Karpas-422 (cell line): ENCODE results near the gene MYLK. TPM values are rescaled to one million over a fixed set of nuclear protein-coding genes. Genes with fewer than 3 reads are reported as not detected.
"Not testable (repeated sequence)": the region's sequence is repeated elsewhere in the genome, so short reads cannot be mapped to it uniquely, and the experiment has no call there.

Experiments
- DNase-seq: peaks from one replicate; pipeline ENCODE4 v3.0.0-alpha.2; 2015
- H2AFZ ChIP-seq: fragments of 200-600 bp; sonication (generic); 2 replicates; pipeline ENCODE4 v1.6.1; 2014; ENCODE audit warnings: antibody characterized with exemption, low read length, mixed read lengths
- H3K27ac ChIP-seq: fragments of 200-600 bp; sonication (generic); 2 replicates; pipeline ENCODE4 v1.5.1; 2014; ENCODE audit warnings: mild to moderate bottlenecking, low read length, moderate library complexity
- H3K27me3 ChIP-seq: fragments of 200-600 bp; sonication (generic); 2 replicates; pipeline ENCODE4 v1.6.1; 2014; ENCODE audit warnings: low read length, mixed read lengths
- H3K36me3 ChIP-seq: fragments of 200-600 bp; sonication (generic); 2 replicates; pipeline ENCODE4 v1.6.1; 2014; ENCODE audit warnings: low read length, mixed read lengths; ENCODE audit not compliant: insufficient read depth
- H3K4me1 ChIP-seq: fragments of 200-600 bp; sonication (generic); 2 replicates; pipeline ENCODE4 v1.6.1; 2014; ENCODE audit warnings: mild to moderate bottlenecking, low read length, mixed read lengths
- H3K4me2 ChIP-seq: fragments of 200-600 bp; sonication (generic); 2 replicates; pipeline ENCODE4 v1.6.1; 2014; ENCODE audit warnings: low read length, low read depth, mild to moderate bottlenecking; ENCODE audit not compliant: poor library complexity, severe bottlenecking
- H3K4me3 ChIP-seq: fragments of 200-600 bp; sonication (generic); 2 replicates; pipeline ENCODE4 v1.5.1; 2014; ENCODE audit warnings: mild to moderate bottlenecking, antibody characterized with exemption, low read length, mixed read lengths
- H3K79me2 ChIP-seq: fragments of 200-600 bp; sonication (generic); 2 replicates; pipeline ENCODE4 v1.6.1; 2014; ENCODE audit warnings: mild to moderate bottlenecking, low read length, mixed read lengths
- H3K9ac ChIP-seq: fragments of 200-600 bp; sonication (generic); 2 replicates; pipeline ENCODE4 v1.6.0; 2014; ENCODE audit warnings: low read length
- H3K9me2 ChIP-seq: fragments of 200-600 bp; sonication (generic), shearing (Covaris generic); replicated peaks from 2 replicates; pipeline ENCODE4 v1.6.0; 2014; ENCODE audit warnings: mild to moderate bottlenecking, low read length, moderate library complexity; ENCODE audit not compliant: insufficient read depth
- H3K9me3 ChIP-seq: fragments of 300-700, 200-600 bp; sonication (generic); 2 replicates; pipeline ENCODE4 v1.6.1; 2014; ENCODE audit warnings: low read length, mixed read lengths
- H4K20me1 ChIP-seq: fragments of 200-600 bp; sonication (generic); 2 replicates; pipeline ENCODE4 v1.6.1; 2014; ENCODE audit warnings: mild to moderate bottlenecking, antibody characterized with exemption, low read length, low read depth; ENCODE audit not compliant: insufficient read depth
- total RNA-seq: library from RNA; depleted of rRNA; stranded (reverse); fragments of >200 nt; shearing (Covaris generic); gene quantifications from 2 replicates; pipeline ENCODE4 v1.2.3, GENCODE V29; 2014; ENCODE audit warnings: low replicate concordance

The MYLK gene
- total RNA-seq, 1 experiment from 2014 or later, result 0.63 TPM

DNA sequence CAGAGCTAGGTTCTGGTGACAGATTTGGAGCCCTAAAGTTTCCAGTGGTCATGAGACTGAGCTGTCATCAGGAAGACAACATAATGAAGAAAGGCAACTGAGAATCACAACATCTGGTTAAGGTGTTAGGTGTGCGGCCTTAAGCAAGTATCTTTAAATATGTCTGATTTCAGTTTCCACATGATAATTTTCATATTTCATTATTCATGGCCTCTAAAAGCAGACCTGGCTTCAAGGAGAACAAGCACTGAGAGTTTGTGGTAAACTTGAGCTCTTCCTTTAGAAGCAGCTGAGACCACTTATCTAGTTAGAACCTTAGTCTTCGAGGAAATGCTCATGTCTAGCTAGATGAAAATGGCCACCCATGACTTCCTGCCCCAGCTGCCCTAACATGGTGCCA, 25.7 kb upstream of the MYLK start:
- DNase-seq, result no peak
- Histone ChIP-seq H3K4me3 (no peak overlapping the region), H3K4me1 (no peaks in the 10 kb centered on the region), H3K9me2 (no peaks in the 10 kb centered on the region), H3K79me2 (no peaks in the 10 kb centered on the region), H3K4me2 (no peak overlapping the region), H3K36me3 (peaks cover 6% of the 10 kb centered on the region), H4K20me1 (no peaks in the 10 kb centered on the region), H3K9me3 (no peaks in the 10 kb centered on the region), H3K9ac (no peak overlapping the region), H2AFZ (no peak overlapping the region), H3K27me3 (no peaks in the 10 kb centered on the region), H3K27ac (no peak overlapping the region)

DNA sequence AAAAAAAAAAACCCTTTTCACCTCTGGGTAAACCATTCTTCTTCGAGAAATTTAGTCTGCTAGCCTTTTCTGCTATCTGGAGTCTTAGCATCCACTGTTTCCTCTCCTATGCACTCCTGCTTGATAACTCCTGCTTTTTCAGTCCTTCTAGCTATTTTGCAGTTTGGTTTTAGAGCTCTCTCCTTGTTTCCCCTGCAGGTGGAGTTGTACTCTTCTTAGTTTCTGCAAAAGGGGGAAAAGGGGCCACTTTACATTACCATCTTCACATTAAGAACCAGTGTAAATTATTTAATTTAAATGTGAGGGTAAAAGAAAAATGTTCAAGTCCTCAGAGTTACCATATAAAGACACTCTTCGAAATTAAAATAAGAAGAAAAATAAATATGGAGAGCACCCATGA, 23.6 kb upstream of the MYLK start:
- H3K9ac ChIP-seq, result no peak overlapping the region
- no peaks in the 10 kb centered on the region for H3K79me2 ChIP-seq
- H2AFZ ChIP-seq, result no peak overlapping the region
- H3K36me3 ChIP-seq, result no peaks in the 10 kb centered on the region
- H3K27me3 ChIP-seq, result no peaks in the 10 kb centered on the region
- H3K9me3 ChIP-seq, result no peaks in the 10 kb centered on the region
- H3K27ac ChIP-seq, result no peak overlapping the region
- no peak overlapping the region for H3K4me2 ChIP-seq
- H4K20me1 ChIP-seq, result no peaks in the 10 kb centered on the region
- peak; percentile 50 for DNase-seq
- no peaks in the 10 kb centered on the region for H3K4me1 ChIP-seq
- no peaks in the 10 kb centered on the region for H3K9me2 ChIP-seq
- no peak overlapping the region for H3K4me3 ChIP-seq

DNA sequence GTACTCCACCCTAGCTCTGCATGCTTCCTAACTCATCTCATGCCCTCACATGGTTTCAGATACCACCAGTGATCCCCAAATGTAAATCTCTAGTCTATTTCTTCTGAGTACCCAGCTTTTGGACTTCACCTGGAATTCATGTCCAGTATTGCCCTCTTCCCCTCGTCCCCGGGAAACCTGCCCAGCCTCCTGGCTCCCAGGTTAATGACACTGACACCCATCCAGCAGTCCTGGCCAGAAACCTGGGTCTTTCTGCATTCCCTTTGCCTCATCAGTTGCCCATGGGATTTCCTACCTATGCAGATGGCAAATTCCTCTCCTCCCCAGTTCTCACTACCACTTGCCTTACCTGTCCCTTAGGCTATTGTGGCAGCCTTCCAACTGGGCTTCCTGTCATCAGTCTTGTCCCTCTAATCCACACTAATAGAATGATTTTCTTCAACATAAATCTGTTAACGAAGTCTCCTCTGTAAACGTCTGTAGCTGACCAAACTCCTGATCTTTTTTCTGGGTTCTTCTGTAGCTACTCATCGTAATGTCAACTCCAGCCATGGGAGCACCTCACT, 15.3 kb upstream of the MYLK start:
- no peak for DNase-seq
- Histone ChIP-seq H3K27me3 (no peaks in the 10 kb centered on the region), H3K36me3 (no peaks in the 10 kb centered on the region), H4K20me1 (no peaks in the 10 kb centered on the region), H3K79me2 (no peaks in the 10 kb centered on the region), H3K27ac (no peak overlapping the region), H3K9me2 (no peaks in the 10 kb centered on the region), H2AFZ (no peak overlapping the region), H3K4me2 (no peak overlapping the region), H3K9ac (no peak overlapping the region), H3K9me3 (no peaks in the 10 kb centered on the region), H3K4me3 (no peak overlapping the region), H3K4me1 (no peaks in the 10 kb centered on the region)

DNA sequence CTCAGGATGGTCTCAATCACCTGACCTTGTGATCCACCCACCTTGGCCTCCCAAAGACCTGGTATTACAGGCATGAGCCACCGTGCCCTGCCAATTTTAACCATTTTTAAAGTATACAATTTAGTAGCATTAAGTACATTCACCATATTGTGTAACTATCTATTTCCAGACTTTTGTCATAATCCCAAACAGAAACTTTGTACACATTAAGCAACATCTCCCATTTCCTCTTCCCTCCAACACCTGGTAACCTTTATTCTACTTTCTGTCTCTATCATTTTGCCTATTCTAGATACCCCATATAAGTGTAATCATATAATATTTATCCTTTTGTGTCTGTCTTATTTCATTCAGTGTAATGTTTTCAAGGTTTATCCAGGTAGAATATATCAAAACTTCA, 8.9 kb upstream of the MYLK start:
- H3K27me3 ChIP-seq, result no peaks in the 10 kb centered on the region

DNA sequence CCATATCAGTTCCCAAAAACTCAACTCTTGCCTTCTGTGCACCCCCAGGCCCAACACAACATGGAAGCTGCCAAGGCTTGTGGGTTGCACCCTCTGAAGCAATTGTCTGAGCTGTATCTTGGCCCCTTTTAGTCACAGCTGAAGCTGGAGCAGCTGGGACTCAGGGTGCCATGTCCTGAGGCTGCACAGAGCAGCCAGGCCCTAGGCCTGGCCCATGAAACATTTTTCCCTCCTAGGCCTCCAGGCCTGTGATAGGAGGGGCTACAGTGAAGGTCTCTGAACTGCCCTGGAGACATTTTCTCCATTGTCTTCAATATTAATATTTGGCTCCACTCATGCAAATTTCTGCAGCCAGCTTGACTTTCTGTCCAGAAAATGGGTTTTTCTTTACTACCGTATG, 8.1 kb upstream of the MYLK start:
- Histone ChIP-seq H3K4me2 (no peak overlapping the region), H3K36me3 (no peaks in the 10 kb centered on the region), H3K79me2 (no peaks in the 10 kb centered on the region), H3K9me2 (no peaks in the 10 kb centered on the region), H3K9ac (no peak overlapping the region), H3K27me3 (no peaks in the 10 kb centered on the region), H4K20me1 (no peaks in the 10 kb centered on the region), H3K4me1 (no peaks in the 10 kb centered on the region), H3K4me3 (no peak overlapping the region), H3K9me3 (no peaks in the 10 kb centered on the region; the same call in 1 of the 2 replicates), H3K27ac (no peak overlapping the region), H2AFZ (no peak overlapping the region)
- no peak for DNase-seq

More for the DNA sequence above, 8.9 kb upstream of the MYLK start:
- Histone ChIP-seq H3K9me2 (no peaks in the 10 kb centered on the region), H3K9me3 (no peaks in the 10 kb centered on the region; the same call in 1 of the 2 replicates), H2AFZ (no peak overlapping the region), H3K79me2 (no peaks in the 10 kb centered on the region), H4K20me1 (no peaks in the 10 kb centered on the region), H3K27ac (no peak overlapping the region), H3K9ac (no peak overlapping the region), H3K4me1 (no peaks in the 10 kb centered on the region), H3K36me3 (no peaks in the 10 kb centered on the region), H3K4me2 (no peak overlapping the region), H3K4me3 (no peak overlapping the region)
- no peak for DNase-seq

DNA sequence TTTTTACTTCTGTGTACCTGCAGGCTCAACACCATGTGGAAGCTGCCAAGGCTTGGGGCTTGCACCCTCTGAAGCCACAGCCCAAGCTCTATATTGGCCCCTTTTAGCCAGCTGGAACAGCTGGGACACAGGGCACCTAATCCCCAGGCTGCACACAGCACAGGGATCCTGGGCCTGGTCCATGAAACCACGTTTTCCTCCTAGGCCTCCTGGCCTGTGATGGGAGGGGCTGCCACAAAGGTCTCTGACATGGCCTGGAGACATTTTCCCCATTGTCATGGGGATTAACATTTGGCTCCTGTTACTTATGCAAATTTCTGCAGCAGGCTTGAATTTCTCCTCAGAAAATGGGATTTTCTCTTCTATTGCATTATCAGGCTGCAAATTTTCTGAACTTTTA, 6.9 kb upstream of the MYLK start:
- not testable (repeated sequence) for H3K9me2 ChIP-seq, H3K4me1 ChIP-seq, H3K9me3 ChIP-seq, DNase-seq, H3K4me3 ChIP-seq, H4K20me1 ChIP-seq, H2AFZ ChIP-seq, H3K4me2 ChIP-seq, H3K27ac ChIP-seq, H3K9ac ChIP-seq, H3K79me2 ChIP-seq, H3K27me3 ChIP-seq, H3K36me3 ChIP-seq

DNA sequence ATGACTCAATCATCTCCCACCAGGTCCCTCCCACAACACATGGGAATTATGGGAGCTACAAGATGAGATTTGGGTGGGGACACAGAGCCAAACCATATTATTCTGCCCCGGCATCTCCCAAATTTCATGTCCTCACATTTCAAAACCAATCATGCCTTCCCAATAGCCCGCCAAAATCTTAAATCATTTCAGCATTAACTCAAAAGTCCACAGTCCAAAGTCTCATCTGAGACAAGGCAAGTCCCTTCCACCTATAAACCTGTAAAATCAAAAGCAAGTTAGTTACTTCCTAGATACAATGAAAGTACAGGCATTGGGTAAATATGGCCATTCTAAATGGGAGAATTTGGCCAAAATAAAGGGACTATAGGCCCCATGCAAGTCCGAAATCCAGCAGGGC, 6.0 kb upstream of the MYLK start:
- not testable (repeated sequence) for H3K9ac ChIP-seq, H3K79me2 ChIP-seq, H3K9me2 ChIP-seq, H3K4me2 ChIP-seq, DNase-seq, H3K4me1 ChIP-seq, H3K4me3 ChIP-seq, H3K9me3 ChIP-seq, H2AFZ ChIP-seq, H4K20me1 ChIP-seq, H3K36me3 ChIP-seq, H3K27ac ChIP-seq, H3K27me3 ChIP-seq

DNA sequence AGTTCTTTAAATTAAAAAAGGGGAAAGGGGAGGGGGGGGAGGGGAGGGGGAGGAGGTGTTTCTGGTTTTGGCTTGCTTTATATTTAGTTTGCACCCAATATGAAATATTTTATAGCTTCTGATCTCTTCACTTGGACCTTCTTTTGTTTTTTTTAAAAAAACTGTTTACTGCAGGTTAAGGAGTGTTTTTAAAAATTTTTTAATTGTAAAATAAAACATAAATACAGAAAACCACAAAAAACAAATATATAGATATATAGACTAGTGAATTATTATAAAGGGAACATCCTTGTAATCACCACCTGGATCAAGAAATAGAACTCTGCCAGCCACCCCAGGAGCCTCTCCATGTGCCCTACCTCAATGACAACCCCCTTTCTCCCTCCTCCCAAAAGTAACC, 861 bp upstream of the MYLK start:
- H3K9me2 ChIP-seq, result no peaks in the 10 kb centered on the region
- no peak for DNase-seq
- H2AFZ ChIP-seq, result no peak overlapping the region
- H3K36me3 ChIP-seq, result no peaks in the 10 kb centered on the region
- no peaks in the 10 kb centered on the region for H3K9me3 ChIP-seq
- no peaks in the 10 kb centered on the region for H3K4me1 ChIP-seq
- no peaks in the 10 kb centered on the region for H3K79me2 ChIP-seq
- no peak overlapping the region for H3K4me3 ChIP-seq
- no peaks in the 10 kb centered on the region for H3K27me3 ChIP-seq
- no peak overlapping the region for H3K4me2 ChIP-seq
- no peak overlapping the region for H3K27ac ChIP-seq
- H4K20me1 ChIP-seq, result no peaks in the 10 kb centered on the region
- no peak overlapping the region for H3K9ac ChIP-seq

DNA sequence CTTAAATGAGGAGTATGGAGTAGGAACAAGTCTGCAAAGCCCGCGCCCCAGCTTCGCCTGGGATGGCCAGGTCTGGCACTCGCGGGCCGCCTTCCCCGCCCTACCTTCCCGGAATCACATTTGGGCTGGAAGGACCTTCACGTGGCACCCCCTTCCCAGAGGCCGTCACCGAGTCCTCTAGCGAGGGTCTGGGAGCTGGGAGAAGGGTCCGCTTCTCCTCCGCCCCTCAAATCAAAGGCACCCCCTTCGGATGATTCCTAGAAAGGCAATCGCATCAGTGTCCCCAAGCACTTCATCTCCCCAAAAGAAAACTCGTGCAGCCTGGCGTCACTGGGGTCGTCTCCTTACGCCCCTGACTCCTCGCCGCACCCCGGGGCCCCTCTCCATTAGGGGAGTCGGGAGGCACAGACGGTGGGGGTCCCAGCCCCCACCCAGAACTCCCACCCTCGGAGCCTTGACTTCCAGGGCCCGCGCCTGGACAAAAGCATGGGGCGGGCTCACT, 380 bp downstream of the MYLK start:
- DNase-seq, result no peak
- H3K36me3 ChIP-seq, result no peaks in the 10 kb centered on the region
- H3K4me2 ChIP-seq, result no peak overlapping the region
- H3K4me1 ChIP-seq, result no peaks in the 10 kb centered on the region
- H3K9ac ChIP-seq, result no peak overlapping the region
- H3K9me2 ChIP-seq, result no peaks in the 10 kb centered on the region
- H3K79me2 ChIP-seq, result no peaks in the 10 kb centered on the region
- no peak overlapping the region for H2AFZ ChIP-seq
- H4K20me1 ChIP-seq, result no peaks in the 10 kb centered on the region
- no peaks in the 10 kb centered on the region for H3K9me3 ChIP-seq
- no peak overlapping the region for H3K4me3 ChIP-seq
- H3K27ac ChIP-seq, result no peak overlapping the region
- H3K27me3 ChIP-seq, result no peaks in the 10 kb centered on the region
